Uterus (tissue), 2 donors: ENCODE data around the gene ARHGEF4.

Experiments used
- CTCF ChIP-seq, 4 experiments: fragments of 200-600 bp in 2 of 4; fragments of 450-650 bp in 2 of 4; sonication (generic) in 2 of 4; IDR thresholded peaks; one replicate each; pipeline ENCODE4 v1.5.1; 2016 to 2019; ENCODE audit warnings: antibody characterized with exemption in 4 of 4, mild to moderate bottlenecking in 2 of 4, moderate library complexity in 1 of 4
- POLR2A ChIP-seq, 2 donors: fragments of 450-650 bp; IDR thresholded peaks; one replicate each; pipeline ENCODE4 v1.6.1; 2016; ENCODE audit warnings: antibody characterized with exemption in 2 of 2, mild to moderate bottlenecking in 1 of 2, moderate library complexity in 1 of 2

GRCh38 chr2:131037398-131038257 is 200.9 kb downstream of the ARHGEF4 start:
- TF ChIP-seq CTCF (IDR thresholded peaks at IDR 0.05) (no peak), POLR2A (IDR thresholded peaks at IDR 0.05) (no peak)
